ENCODE results near the gene KRT6A. TPM values are rescaled to one million over a fixed set of nuclear protein-coding genes. Genes with fewer than 3 reads are reported as not detected.

Gene KRT6A
- polyA plus RNA-seq, 4 donors: 0.13 to 6.7 (median 3.2) TPM; not detected in 1

- H3K4me3 ChIP-seq (ENCODE audit: low read depth in 1 of 3, low read length in 3 of 3): no peak overlapping the region
- H3K36me3 ChIP-seq (ENCODE audit: control insufficient read depth in 3 of 3, insufficient read depth in 2 of 3, low read depth in 1 of 3, low read length in 3 of 3): no peaks in the 10 kb centered on the region
- peaks cover 0 to 9% (median 2%) of the 10 kb centered on the region in 3 donors for H3K4me1 ChIP-seq (ENCODE audit: control insufficient read depth in 3 of 3, insufficient read depth in 2 of 3, low read depth in 1 of 3, low read length in 2 of 3)
- 89 to 91% (median 91%) methylated on average over 14 of the region's 14 CpGs for WGBS, 3 donors
- no peak overlapping the region for H3K27ac ChIP-seq (ENCODE audit: low read depth in 1 of 3, low read length in 2 of 3)
- H3K27me3 ChIP-seq (ENCODE audit: control insufficient read depth in 3 of 3, insufficient read depth in 3 of 3, low read length in 3 of 3): peaks cover 0 to 2% (median 0%) of the 10 kb centered on the region in 3 donors
- DNase-seq (no peak), FAIRE-seq (no peak)
- no peaks in the 10 kb centered on the region for H3K9me3 ChIP-seq (ENCODE audit: control insufficient read depth in 2 of 2, insufficient read depth in 1 of 2, low read depth in 1 of 2, low read length in 1 of 2)
These were observed 24.2 kb upstream of the KRT6A start for GRCh38 chr12:52517005-52517835.

DNA sequence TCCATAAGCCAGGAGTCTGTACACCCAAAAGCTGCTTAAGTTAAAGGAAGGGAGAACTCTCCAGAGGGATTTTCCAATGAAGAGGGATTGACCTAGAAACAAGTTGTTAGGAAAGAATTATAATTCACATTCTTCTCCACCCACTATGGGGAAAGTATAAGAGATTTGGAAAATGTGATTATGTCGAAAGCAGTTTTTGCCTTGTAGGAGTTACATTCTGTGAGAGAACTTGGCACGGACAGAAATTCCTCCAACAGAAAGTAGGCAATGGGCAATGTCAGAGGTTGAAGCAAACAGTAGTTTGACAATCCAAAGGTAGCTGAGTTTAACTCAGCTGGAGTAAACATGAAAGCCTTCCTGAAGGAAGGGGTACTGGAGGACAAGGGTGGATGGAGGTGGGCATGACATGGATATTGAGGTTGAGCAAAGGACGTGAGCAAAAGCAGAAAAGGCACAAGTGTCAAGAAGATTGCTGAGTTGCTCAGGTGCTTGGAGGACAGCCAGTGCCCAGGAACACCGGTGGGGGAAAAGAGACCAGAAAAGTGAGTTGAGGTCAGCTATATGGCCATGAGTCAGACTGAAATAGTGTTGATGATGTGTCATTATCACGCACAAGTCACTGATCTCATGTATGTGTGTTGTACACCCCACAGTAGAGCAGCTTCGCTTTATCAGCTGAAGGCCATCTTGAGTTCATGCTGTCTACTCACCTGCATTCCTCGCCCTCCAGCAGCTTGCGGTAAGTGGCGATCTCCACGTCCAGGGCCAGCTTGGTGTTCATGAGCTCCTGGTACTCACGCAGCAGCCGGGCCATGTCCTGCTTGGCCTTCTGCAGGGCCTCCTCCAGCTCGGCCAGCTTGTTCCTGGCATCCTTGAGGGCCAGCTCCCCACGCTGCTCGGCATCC lies 23.1 kb upstream of the KRT6A start:
- DNase-seq (no peak), FAIRE-seq (no peak)
- H3K9me3 ChIP-seq (ENCODE audit: control insufficient read depth in 2 of 2, insufficient read depth in 1 of 2, low read depth in 1 of 2, low read length in 1 of 2): peaks cover 1 to 3% of the 10 kb centered on the region in 2 donors
- 79 to 87% (median 85%) methylated on average over 15 of the region's 15 CpGs for WGBS, 3 donors
- H3K36me3 ChIP-seq (ENCODE audit: control insufficient read depth in 3 of 3, insufficient read depth in 2 of 3, low read depth in 1 of 3, low read length in 3 of 3): no peaks in the 10 kb centered on the region
- H3K27ac ChIP-seq (ENCODE audit: low read depth in 1 of 3, low read length in 2 of 3): no peak overlapping the region
- H3K4me1 ChIP-seq (ENCODE audit: control insufficient read depth in 3 of 3, insufficient read depth in 2 of 3, low read depth in 1 of 3, low read length in 2 of 3): peaks cover 0 to 3% (median 0%) of the 10 kb centered on the region in 3 donors
- H3K4me3 ChIP-seq (ENCODE audit: low read depth in 1 of 3, low read length in 3 of 3): no peak overlapping the region
- peaks cover 0 to 2% (median 0%) of the 10 kb centered on the region in 3 donors for H3K27me3 ChIP-seq (ENCODE audit: control insufficient read depth in 3 of 3, insufficient read depth in 3 of 3, low read length in 3 of 3)

- peaks cover 0 to 2% (median under 1%) of the 10 kb centered on the region in 3 donors for H3K27me3 ChIP-seq (ENCODE audit: control insufficient read depth in 3 of 3, insufficient read depth in 3 of 3, low read length in 3 of 3)
- H3K4me1 ChIP-seq (ENCODE audit: control insufficient read depth in 3 of 3, insufficient read depth in 2 of 3, low read depth in 1 of 3, low read length in 2 of 3): no peaks in the 10 kb centered on the region
- 90 to 96% (median 90%) methylated on average over 1 of the region's 1 CpG for WGBS, 3 donors
- peaks cover 1 to 4% of the 10 kb centered on the region in 2 donors for H3K9me3 ChIP-seq (ENCODE audit: control insufficient read depth in 2 of 2, insufficient read depth in 1 of 2, low read depth in 1 of 2, low read length in 1 of 2)
- H3K36me3 ChIP-seq (ENCODE audit: control insufficient read depth in 3 of 3, insufficient read depth in 2 of 3, low read depth in 1 of 3, low read length in 3 of 3): no peaks in the 10 kb centered on the region
- H3K27ac ChIP-seq (ENCODE audit: low read depth in 1 of 3, low read length in 2 of 3): no peak overlapping the region
- no peak overlapping the region for H3K4me3 ChIP-seq (ENCODE audit: low read depth in 1 of 3, low read length in 3 of 3)
- FAIRE-seq: no peak
- DNase-seq: no peak
These were observed 22.2 kb upstream of the KRT6A start for GRCh38 chr12:52515319-52515646.

DNA sequence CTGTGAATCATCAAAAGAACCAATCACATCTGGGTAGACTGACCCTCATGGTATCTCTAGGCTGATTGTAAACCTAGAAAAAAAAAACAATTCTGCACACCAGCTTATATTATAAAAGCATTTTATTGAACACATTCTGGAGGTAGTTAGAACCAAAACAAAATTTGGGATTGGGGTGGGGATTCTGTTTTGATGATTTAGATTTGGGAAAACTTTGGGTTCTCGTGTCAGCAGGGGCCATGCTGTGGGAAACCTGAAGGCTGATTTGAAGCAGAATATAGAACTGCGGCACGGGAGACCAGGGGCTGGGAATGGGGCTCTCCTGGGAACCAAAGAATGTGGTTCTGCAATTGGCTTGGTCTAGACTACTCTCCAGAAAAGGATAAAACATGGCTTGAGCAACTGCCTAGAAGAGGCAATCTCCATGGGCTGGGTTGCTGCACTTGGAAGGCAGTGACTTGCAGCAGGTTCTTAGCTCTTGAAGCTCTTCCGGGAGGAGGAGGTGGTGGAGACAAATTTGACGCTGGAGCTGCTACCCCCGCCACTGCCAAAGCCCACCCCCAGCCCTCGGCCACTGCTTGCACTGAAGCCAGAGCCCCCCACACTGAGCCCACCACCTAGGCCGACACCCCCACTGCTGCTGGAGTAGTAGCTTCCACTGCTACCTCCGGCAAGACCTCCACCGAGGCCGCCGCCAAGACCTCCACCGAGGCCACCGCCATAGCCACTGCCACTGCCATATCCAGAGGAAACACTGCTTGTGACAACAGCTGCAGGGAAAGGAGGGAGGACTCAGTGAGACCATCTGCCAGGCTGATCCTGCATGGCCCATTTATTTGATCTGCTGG lies 21.6 kb upstream of the KRT6A start:
- Histone ChIP-seq H3K9me3 (ENCODE audit: control insufficient read depth in 2 of 2, insufficient read depth in 1 of 2, low read depth in 1 of 2, low read length in 1 of 2) (peaks cover 1 to 4% of the 10 kb centered on the region in 2 donors), H3K4me1 (ENCODE audit: control insufficient read depth in 3 of 3, insufficient read depth in 2 of 3, low read depth in 1 of 3, low read length in 2 of 3) (no peaks in the 10 kb centered on the region), H3K36me3 (ENCODE audit: control insufficient read depth in 3 of 3, insufficient read depth in 2 of 3, low read depth in 1 of 3, low read length in 3 of 3) (no peaks in the 10 kb centered on the region), H3K4me3 (ENCODE audit: low read depth in 1 of 3, low read length in 3 of 3) (no peak overlapping the region), H3K27ac (ENCODE audit: low read depth in 1 of 3, low read length in 2 of 3) (no peak overlapping the region), H3K27me3 (ENCODE audit: control insufficient read depth in 3 of 3, insufficient read depth in 3 of 3, low read length in 3 of 3) (peaks cover 0 to 2% (median 2%) of the 10 kb centered on the region in 3 donors)
- FAIRE-seq (no peak), DNase-seq (no peak)
- 93 to 97% (median 95%) methylated on average over 14 of the region's 14 CpGs for WGBS, 3 donors

- Histone ChIP-seq H3K27me3 (ENCODE audit: control insufficient read depth in 3 of 3, insufficient read depth in 3 of 3, low read length in 3 of 3) (peaks cover 0 to 2% (median 2%) of the 10 kb centered on the region in 3 donors), H3K27ac (ENCODE audit: low read depth in 1 of 3, low read length in 2 of 3) (no peak overlapping the region), H3K4me3 (ENCODE audit: low read depth in 1 of 3, low read length in 3 of 3) (no peak overlapping the region), H3K9me3 (ENCODE audit: control insufficient read depth in 2 of 2, insufficient read depth in 1 of 2, low read depth in 1 of 2, low read length in 1 of 2) (peaks cover 1 to 4% of the 10 kb centered on the region in 2 donors), H3K4me1 (ENCODE audit: control insufficient read depth in 3 of 3, insufficient read depth in 2 of 3, low read depth in 1 of 3, low read length in 2 of 3) (no peaks in the 10 kb centered on the region), H3K36me3 (ENCODE audit: control insufficient read depth in 3 of 3, insufficient read depth in 2 of 3, low read depth in 1 of 3, low read length in 3 of 3) (no peaks in the 10 kb centered on the region)
- 77 to 89% (median 89%) methylated on average over 6 of the region's 6 CpGs for WGBS, 3 donors
- DNase-seq (no peak), FAIRE-seq (no peak)
These were observed 20.7 kb upstream of the KRT6A start for GRCh38 chr12:52513736-52514135.

DNA sequence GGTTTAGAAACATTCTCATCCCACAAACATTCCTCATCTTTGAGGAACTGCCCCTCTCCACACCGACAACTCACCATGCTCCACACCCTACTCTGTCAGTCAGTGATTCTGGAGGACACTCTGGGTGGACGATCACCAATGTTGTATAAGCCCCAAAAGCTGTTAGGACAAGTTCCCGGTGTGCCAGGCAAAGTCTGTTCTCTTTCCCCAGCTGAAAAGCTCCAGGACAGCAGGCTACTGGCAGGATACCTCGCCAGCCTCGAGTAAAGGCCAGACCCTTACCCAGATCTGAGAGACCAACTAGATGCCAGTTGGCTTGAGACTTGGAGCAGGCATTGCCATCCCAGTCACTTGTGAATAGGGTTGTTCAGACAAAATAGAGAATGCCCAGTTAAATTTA lies 15.2 kb upstream of the KRT6A start:
- Histone ChIP-seq H3K9me3 (ENCODE audit: control insufficient read depth in 2 of 2, insufficient read depth in 1 of 2, low read depth in 1 of 2, low read length in 1 of 2) (peaks cover 1 to 4% of the 10 kb centered on the region in 2 donors), H3K27ac (ENCODE audit: low read depth in 1 of 3, low read length in 2 of 3) (no peak overlapping the region), H3K4me3 (ENCODE audit: low read depth in 1 of 3, low read length in 3 of 3) (no peak overlapping the region), H3K27me3 (ENCODE audit: control insufficient read depth in 3 of 3, insufficient read depth in 3 of 3, low read length in 3 of 3) (peaks cover 0 to 7% (median 4%) of the 10 kb centered on the region in 3 donors), H3K36me3 (ENCODE audit: control insufficient read depth in 3 of 3, insufficient read depth in 2 of 3, low read depth in 1 of 3, low read length in 3 of 3) (no peaks in the 10 kb centered on the region), H3K4me1 (ENCODE audit: control insufficient read depth in 3 of 3, insufficient read depth in 2 of 3, low read depth in 1 of 3, low read length in 2 of 3) (no peaks in the 10 kb centered on the region)
- no peak for DNase-seq
- FAIRE-seq: no peak
- WGBS, 3 donors: 73 to 81% (median 80%) methylated on average over 5 of the region's 5 CpGs

GRCh38 chr12:52506858-52507715 lies 14.0 kb upstream of the KRT6A start:
- Histone ChIP-seq H3K4me1 (ENCODE audit: control insufficient read depth in 3 of 3, insufficient read depth in 2 of 3, low read depth in 1 of 3, low read length in 2 of 3) (no peaks in the 10 kb centered on the region), H3K36me3 (ENCODE audit: control insufficient read depth in 3 of 3, insufficient read depth in 2 of 3, low read depth in 1 of 3, low read length in 3 of 3) (no peaks in the 10 kb centered on the region), H3K27ac (ENCODE audit: low read depth in 1 of 3, low read length in 2 of 3) (no peak overlapping the region), H3K27me3 (ENCODE audit: control insufficient read depth in 3 of 3, insufficient read depth in 3 of 3, low read length in 3 of 3) (peaks cover 0 to 7% (median 4%) of the 10 kb centered on the region in 3 donors), H3K4me3 (ENCODE audit: low read depth in 1 of 3, low read length in 3 of 3) (no peak overlapping the region), H3K9me3 (ENCODE audit: control insufficient read depth in 2 of 2, insufficient read depth in 1 of 2, low read depth in 1 of 2, low read length in 1 of 2) (peaks cover 1 to 4% of the 10 kb centered on the region in 2 donors)
- FAIRE-seq (no peak), DNase-seq (peak; percentile 40 to 42)
- 32 to 37% (median 32%) methylated on average over 4 of the region's 4 CpGs for WGBS, 3 donors

Measured in small intestine (tissue), 7 donors.